GM18951 (cell line): ENCODE measurements around the gene STK32B.

Source experiments
- POLR2A ChIP-seq: IDR thresholded peaks from 4 replicates; pipeline ENCODE4 v1.6.1; 2011; ENCODE audit warnings: mild to moderate bottlenecking; ENCODE audit not compliant: insufficient read length, insufficient read depth; ENCODE audit errors: extremely low read depth
- in situ Hi-C: fragments of 300-500 bp; cut with MboI; formaldehyde crosslinking; loops from one replicate; pipeline ENCODE4 v1.12.0; 2022; ENCODE audit warnings: low sequenced_read_pairs, mixed read lengths, inconsistent platforms; ENCODE audit not compliant: unreplicated experiment

The STK32B gene

GRCh38 chr4:5019274-5019673, 32.0 kb upstream of the STK32B start, which contains the start of gene CYTL1:
TSS of gene CYTL1 (minus strand) at chr4:5019458. CDS start at chr4:5019445, 13 bp downstream.
- no peak for TF ChIP-seq POLR2A
- in situ Hi-C loops: loop anchor here (25.0 kb wide), 1 partner anchor 793 kb away; no protein-coding TSS in a partner anchor

GRCh38 chr4:5019796-5020195, 31.5 kb upstream of the STK32B start:
- in situ Hi-C loops: loop anchor here (25.0 kb wide), 1 partner anchor 793 kb away; no protein-coding TSS in a partner anchor
- no peak for TF ChIP-seq POLR2A

- TF ChIP-seq POLR2A: no peak
Measured at GRCh38 chr4:5020341-5020740, 30.9 kb upstream of the STK32B start.

DNA sequence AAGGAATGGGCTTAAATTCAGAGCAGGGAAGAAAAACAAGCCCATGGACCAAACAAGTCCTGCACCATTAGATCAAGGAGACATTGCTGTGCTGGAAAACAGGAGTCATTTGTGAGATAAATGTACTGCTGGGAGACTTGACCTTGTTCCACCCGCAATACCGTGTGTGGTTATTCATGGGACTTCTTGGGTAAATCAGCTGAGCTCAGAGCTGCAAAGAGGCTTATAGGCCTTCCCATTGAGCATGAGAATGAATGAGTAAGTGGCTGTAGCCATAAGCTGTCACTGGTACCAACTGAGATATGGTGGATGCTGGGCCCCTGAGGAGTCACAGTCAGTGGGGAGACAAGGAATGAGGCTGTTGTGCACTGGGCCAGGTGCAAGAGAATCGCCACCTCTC, 29.7 kb upstream of the STK32B start:
- no peak for TF ChIP-seq POLR2A

More at GRCh38 chr4:5020341-5020740, 30.9 kb upstream of the STK32B start:
- in situ Hi-C loops: loop anchor here (25.0 kb wide), 1 partner anchor 792 kb away; no protein-coding TSS in a partner anchor

DNA sequence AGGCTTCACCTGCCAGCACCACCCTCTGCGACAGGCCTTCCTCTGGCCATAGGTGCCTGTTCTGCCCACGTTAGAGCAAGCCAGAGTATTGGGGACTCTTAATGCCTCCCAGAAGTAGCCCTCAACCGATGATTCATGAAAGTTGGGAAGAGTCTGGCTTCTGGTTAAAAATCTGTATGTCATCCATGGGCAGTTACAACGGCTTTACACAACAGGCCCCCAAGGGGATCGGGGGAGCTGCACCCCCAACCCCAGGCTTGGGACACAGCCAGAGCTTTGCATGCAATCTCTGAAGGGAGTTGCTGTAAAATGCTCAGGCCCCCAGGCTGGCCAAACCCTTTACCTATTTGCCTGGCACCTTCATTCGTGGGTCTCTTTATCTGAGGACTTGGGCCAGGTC, 26.6 kb upstream of the STK32B start:
- in situ Hi-C loops: loop anchor here (25.0 kb wide), 1 partner anchor 788 kb away; no protein-coding TSS in a partner anchor
- TF ChIP-seq POLR2A: no peak

More for the DNA sequence above, 29.7 kb upstream of the STK32B start:
- in situ Hi-C loops: loop anchor here (25.0 kb wide), 1 partner anchor 791 kb away; no protein-coding TSS in a partner anchor

- in situ Hi-C loops: no loop called here
- no peak for TF ChIP-seq POLR2A
Measured at GRCh38 chr4:5026371-5026770, 24.9 kb upstream of the STK32B start.

DNA sequence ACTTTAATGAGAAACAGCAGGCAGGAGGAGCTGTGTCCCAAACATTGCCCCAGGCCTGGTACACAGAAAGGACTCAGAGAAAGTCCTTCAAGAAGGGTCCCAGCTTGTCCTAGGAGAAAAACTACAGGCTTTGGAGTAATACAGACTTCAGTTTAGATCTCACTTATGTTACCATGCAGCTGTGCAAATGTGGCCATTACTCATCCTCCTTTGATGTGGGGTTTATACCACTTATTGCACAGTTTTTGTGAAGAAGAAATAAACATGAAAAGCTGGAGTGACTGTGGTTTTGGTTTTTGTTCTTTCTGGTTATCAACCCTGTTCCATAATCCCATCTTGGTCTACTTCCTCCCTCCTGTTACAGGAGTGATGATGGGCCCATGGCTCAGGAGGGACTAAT, 23.9 kb upstream of the STK32B start:
- TF ChIP-seq POLR2A: no peak
- in situ Hi-C loops: no loop called here

- in situ Hi-C loops: no loop called here
- TF ChIP-seq POLR2A: no peak
Measured at GRCh38 chr4:5028480-5028879, 22.8 kb upstream of the STK32B start.

DNA sequence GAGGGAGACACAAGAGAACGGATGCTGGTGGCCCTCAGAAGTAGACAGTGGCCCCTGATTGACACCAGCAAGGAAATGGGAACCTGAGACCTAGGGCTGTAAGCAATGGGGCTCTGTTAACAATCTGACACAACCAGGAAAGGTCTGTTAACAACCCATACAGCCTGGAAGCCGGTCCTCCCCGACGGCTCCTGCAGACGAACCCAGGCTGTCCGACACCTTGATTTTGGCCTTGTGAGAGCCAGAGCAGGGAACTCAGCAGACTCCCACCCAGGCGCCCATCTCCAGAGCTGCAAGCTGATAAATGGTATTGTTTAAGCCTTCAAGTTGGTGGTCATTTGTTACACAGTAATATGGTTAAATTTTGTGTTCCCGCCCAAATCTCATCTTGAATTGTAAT, 21.8 kb upstream of the STK32B start:
- in situ Hi-C loops: no loop called here
- no peak for TF ChIP-seq POLR2A

DNA sequence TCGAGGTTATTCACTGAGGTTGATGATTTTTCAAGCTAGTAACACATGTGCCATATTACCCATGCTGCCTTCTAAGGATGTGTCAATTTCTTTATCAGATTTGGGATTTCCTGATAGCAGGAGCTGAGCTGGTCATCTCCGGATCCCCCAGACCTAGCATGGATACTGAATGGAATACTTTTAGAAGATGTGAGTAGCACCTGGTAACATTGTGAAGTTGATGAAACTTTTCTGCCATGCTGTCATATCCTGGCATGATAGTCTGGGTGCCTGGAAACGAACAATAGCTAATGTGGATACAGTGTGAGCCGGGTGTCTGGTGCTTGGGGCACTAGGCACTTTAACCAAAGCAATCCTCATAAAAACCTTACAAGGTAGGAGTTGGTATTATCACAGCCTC, 21.1 kb upstream of the STK32B start:
- no peak for TF ChIP-seq POLR2A
- in situ Hi-C loops: no loop called here

- in situ Hi-C loops: no loop called here
- no peak for TF ChIP-seq POLR2A
Measured at GRCh38 chr4:5030927-5031326, 20.4 kb upstream of the STK32B start.

GRCh38 chr4:5032813-5033212, 18.5 kb upstream of the STK32B start:
- TF ChIP-seq POLR2A: no peak
- in situ Hi-C loops: no loop called here

DNA sequence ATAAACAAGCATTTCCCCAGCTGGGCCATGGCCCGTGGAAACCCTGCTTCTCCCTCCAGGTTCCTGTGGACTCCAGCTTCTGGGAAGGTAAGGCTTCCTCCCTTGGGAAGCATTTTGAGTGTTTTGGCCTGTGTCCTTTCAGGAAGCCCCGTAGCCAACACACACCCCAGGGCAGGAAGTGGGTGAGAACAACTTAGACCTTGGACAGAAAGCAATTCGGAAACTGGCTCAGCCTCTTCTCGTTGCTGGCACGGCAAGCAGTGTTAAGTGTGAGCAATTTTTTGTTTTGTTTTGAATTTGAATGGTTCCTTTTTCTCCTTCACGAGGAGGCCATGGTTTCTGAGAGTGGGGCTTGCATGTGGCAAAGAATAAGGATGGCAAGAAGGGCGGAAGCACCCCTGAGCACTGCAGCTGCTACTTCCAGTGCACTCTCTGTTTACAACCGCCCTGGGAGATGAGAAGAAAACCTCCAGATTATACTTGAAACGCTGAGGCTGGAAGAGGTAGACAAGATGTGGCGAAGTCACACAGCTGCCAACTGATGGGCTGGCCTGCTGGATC, 17.9 kb upstream of the STK32B start:
- TF ChIP-seq POLR2A: no peak
- in situ Hi-C loops: no loop called here

- in situ Hi-C loops: no loop called here
- no peak for TF ChIP-seq POLR2A
Measured at GRCh38 chr4:5034206-5034605, 17.1 kb upstream of the STK32B start.
